ENCODE data around the gene BBX.
"Not testable (repeated sequence)": the region's sequence is repeated elsewhere in the genome, so short reads cannot be mapped to it uniquely, and the experiment has no call there.

BBX gene

DNA sequence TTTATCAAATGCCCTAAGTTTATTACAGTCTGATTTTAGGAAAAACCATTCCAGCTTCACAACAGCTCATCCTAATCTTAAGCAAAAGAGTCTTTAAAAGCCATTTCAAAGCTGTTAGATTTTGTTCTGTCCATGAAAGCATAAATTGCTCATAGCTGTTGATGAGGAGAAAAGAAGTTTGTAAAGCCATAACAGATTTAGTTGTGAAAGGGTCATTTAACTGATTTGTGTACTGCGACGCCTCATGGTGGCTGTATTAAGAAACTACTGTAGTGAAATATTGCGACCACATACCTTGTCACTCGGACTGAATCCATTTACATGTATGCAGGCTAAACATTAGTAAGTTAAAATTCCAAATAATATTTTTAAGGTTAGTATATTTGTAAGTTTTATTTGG, 20.9 kb downstream of the BBX start:
- peak in 1 of 5 experiments; percentile 18 for DNase-seq

DNA sequence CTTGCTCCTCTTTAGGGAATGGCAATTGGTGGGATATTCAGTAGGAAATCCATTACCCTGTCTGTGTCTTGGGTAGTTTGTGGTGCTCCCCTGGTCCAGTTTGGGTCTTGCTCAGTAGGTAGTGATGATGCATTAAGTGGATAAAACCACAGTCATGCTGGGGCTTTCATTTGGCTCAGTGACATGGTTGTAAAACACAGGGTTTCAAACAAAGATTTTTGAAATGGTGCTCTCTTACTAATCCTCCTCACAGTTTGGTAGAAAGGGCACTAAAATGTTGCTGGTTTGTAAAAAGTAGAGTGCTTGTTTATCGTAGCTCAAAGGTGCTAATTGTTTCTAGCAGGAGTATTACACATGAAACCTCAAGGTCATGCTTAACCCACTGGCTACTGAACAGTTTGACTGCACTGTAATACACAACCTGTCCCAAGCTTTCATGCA, 22.9 kb downstream of the BBX start:
- DNase-seq: no peak

DNA sequence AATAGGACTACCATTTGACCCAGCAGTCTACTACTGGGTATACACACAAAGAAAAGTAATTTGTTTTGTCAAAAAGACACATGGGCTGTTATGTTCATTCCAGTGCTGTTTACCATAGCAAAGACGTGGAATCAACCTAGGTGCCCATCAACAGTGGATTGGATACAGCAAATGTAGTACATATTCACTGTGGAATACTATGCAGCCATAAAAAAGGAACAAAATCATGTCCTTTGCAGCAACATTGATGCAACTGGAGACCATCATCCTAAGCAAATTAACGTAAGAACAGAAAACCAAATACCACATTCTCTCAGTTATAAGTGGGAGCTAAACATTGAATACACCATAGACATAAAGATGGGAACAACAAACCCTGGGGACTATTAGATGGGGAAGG, 25.8 kb downstream of the BBX start:
- DNase-seq: no peak

DNA sequence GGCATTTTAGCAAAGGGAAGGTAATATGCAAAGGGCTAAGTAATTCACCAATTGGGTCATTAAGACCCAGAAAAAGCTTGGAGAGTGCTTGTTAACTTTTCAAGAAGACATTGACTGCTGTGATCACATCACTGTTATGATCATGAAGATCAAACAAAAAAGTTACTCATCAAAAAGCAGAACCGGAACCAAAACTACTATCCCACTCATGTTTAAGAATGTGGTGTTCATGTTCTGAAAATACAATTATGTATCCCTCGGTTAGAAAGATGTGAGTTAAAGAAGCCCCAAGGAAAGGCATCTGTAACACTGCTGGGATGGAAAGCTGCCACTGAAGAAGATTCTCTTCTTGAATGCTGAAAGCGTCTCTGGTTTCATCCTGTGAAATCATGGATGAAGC, 32.6 kb downstream of the BBX start:
- no peak for DNase-seq

DNA sequence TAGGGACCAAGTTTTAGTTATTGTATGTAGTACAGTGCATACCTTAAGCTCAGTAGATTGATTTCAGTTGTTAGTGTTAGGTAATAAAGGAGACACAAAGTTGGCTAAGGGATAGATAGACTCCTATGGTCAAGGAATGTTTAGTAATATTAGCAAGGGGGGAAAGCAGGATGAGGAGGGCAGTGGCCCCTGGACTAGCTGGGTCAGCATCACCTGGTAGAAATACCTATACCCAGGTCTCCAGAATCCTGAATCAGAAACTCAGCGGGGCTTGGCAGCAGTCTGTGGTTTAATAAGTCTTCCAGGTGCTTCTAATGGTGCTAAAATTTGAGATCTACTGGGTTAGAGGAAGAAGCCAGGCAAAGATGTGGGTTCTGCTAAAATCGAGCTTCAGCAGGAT, 35.0 kb downstream of the BBX start:
- DNase-seq: no peak

DNA sequence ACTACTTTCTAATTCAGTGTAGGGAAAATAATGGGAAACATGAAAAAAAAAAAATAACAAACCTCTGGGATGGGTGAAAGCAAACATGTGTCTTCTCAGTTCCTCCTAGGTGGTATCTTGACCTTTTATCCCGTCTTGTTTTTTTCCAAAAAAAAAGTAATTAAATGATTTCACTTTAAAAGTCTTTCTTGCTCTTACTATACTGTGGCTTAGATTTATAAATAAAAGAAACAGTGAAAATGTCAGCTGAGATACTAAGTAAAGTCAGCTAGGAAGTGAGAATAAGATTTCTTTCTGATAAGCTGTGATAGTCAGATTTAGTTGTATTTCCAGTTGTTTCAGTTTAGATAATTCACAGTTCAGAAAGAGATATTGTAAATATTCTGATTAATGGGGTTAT, 37.4 kb downstream of the BBX start:
- DNase-seq: peak in 1 of 5 experiments; percentile 37

DNA sequence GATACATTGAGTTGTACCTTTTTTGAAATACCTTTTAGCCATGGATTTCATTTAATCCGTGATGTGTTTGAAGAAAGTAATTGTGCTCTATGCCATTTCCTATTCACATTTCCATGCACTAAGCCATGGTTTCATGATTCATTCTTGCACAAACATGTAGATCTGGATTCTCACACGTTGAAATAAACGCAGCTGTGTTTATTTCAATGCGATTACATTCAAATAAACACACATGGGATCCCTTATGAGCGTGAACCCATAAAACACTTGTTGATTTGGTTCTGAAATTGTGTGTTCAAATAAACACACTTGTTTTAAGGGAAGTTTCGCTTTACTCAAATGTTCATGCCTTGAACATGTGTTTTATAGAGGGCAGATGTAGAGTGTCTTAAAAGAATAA, 39.2 kb downstream of the BBX start:
- DNase-seq: no peak

DNA sequence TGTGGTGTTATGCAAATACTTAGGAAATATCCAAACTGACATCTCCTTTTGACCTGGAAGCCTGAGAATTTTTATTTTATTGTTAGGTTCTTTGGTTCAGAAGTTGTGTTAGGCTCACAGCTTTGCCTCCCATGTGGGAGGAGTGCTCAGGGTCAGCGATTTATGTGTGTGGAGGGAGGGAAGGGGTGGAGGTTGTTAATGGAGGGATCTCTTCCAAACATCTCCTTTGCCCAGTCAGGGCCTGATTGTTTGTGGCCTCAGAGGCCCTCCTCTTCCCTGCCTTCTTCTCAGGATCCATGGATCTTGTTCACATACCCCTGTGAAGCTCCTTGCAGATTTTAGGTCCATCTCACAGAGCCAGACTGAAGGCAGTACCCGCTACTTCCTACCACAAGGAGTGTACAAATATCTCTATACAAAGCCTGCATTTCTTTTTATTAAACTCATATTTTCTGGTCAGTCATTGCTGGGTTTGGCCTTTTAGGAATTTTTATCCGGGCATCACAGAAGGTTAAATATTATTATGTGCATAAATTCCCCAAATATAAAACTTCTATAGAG, 40.3 kb downstream of the BBX start:
- DNase-seq: no peak

DNA sequence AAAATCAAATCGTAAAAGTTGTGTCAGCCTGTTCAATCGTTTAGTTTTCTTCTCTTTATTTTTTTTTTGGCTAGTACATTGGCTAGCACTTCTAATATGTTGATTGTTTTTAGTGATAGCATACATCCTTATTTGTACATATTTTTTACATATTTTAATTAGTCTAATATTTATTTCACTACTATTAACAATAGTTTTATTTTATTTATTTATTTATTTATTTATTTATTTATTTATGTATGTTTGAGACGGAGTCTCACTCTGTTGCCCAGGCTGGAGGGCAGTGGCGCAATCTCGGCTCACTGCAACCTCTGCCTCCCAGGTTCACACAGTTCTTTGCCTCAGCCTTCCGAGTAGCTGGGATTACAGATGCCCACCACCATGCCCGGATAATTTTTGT, 42.5 kb downstream of the BBX start:
- DNase-seq: not testable (repeated sequence)

DNA sequence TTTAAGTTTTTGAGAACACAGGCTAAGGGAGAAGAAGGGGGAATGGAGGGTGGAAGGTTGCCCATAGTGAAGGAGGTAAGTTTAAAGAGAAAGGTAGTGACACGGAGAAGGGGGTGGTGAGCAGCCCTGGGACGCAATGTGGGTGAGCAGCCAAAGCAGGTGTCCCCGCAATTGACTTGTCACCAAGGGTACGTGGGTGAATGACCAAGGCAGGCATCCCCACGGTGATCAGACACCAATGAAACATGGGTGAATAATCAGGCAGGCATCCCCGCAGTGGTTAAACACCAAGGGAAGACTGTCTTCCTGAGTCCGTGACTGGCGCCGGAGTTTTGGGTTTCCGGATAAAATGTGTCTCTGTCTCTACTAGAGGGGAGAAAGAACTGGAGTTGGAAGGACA, 48.3 kb downstream of the BBX start:
- DNase-seq: not testable (repeated sequence)

DNA sequence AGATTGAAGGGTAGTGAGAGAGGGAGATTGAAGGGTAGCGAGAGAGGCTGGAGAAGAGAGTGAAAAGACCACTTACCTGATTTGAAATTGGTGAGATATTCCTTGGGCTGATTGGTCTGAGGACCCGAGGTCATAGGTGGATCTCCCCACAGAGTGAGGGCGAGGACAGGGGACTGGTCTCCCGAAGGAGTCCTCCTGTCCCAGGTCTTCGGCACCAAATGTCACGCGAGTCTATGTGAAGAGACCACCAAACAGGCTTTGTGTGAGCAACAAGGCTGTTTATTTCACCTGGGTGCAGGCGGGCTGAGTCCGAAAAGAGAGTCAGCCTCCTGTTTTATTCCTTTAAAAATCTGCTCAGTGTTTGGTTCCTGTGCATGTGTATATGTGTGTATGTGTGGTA, 48.7 kb downstream of the BBX start:
- not testable (repeated sequence) for DNase-seq

DNA sequence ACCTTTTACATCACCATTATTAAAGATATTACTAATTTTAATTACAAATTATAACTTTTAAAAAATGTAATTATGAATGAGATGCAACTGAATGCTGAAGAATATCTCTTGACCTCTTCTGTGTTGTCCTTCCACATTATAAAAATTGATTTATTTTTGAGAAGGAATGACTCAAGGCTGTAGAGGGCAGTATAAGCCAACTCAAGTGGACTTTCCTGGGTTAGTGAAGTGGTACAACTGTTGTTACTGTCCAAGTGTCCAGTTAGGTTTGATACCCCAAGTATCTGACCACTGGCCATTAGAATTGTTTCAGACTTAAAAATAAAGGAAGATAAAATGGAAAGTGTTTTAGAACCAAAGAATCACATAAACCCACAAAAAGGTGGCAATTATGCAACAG, 51.9 kb downstream of the BBX start:
- DNase-seq: peak in 1 of 5 experiments; percentile 5

DNA sequence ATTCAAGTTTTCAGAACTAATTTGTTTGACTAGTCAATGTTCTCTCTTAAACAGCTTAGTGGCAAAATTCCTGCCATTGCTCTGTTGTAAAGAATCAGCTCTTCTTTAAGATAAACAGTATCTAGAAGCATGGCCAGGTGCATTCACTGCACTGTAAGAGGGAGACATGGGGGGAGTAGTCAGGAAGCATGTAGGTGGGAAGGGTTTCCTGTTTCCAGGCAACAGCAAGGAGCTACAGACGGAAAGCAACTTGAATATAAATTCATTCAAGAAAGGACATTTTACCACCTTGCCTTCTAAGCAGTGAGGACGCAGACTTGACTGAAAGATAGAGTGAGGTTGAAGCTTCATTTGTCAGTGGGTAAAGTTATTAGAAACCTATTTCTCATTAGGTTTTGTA, 55.3 kb downstream of the BBX start:
- DNase-seq: no peak

DNA sequence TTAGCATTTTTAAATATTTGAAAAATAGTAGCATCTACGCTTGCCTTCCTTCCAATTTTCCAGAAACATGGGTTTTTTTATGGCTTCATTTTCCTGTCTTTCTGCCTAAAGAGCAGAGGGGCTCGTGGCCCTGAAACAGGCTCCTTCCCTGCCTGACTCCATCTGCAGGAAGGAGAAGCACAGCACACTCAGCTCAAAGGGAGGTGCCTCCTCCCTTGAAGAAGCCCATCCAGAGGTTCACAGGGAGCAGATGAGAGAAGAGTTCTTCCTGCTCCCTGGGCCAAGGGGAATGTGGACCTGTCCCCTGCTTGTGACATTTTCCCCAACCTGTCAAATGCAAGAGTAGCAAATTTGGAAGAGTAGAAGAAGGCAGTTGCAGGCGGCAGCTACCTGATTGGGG, 55.8 kb downstream of the BBX start:
- DNase-seq: no peak

DNA sequence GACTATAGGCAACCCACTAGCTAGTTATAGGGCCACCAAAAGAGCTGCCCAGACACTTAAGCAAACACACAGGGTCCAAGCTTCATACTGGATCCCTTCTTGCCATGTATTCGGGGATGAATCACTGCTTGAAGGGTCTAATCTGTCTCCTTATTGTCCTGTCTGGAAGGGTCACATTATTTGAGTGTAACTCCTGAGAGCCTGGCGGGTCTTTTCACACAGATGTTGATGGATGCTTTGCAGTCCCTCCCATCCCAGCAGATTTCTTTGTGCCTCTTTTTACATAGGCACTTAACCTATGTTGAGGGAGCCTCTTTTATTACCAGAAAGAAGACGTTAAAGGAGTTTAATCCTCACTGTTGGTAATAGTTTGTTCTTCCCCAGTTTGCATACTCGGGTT, 56.6 kb downstream of the BBX start:
- no peak for DNase-seq

DNA sequence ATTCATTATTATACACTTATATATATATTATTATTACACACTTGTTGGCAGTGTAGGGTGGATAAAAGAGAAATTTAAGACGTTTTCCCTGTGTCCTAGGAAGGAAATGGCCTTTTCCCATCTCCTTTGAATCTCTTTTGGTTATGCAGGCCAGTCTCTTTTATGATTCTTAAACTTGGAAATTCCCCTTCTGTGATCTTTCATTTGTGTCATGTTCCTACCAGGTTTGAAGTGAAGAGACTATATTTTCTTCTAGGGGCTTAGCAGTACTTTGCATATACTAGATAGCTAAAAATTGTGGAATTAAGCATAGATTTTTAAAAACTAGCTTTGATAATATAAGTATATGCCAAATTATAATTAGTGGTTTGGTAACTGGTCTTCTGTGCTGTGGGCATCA, 58.5 kb downstream of the BBX start:
- no peak for DNase-seq

DNA sequence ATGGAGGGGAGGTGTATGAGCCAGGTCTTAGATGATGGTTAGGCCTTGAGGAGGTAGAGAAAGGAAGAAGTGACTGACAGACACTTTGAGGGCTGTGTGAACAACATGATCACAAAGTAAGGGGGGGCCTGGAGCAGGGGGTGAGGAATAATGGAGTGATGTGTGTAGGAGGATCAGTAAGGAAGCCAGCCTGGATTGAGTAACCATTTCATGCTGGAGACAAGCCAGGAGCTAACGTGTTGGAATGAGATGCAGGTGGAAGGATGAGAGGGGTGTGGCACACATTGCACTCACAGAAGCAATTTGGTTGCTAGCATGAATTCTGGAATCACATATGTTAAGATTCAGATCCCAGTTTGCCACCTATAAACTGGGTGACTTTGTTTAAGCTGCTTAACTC, 65.5 kb downstream of the BBX start:
- no peak for DNase-seq

DNA sequence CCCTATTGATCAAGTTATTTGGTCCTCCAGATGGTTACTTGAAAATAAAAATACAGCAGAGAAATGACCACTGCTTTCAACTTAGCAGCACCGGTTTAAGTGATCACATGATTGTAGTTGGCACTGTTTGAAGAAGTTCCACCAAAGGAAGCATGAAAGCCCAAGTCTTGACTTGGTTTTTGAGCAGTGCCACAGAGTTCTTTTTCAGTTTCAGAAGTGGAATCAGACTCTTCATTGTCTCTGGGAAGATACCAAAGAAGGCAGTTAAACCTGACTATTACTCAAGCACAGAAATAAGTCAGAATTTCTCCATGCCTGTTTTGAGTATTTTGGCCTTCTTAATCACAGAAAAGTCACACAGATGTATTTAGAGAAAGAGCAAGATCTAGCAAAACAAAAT, 66.7 kb downstream of the BBX start:
- DNase-seq: peak in 1 of 5 experiments; percentile 32

DNA sequence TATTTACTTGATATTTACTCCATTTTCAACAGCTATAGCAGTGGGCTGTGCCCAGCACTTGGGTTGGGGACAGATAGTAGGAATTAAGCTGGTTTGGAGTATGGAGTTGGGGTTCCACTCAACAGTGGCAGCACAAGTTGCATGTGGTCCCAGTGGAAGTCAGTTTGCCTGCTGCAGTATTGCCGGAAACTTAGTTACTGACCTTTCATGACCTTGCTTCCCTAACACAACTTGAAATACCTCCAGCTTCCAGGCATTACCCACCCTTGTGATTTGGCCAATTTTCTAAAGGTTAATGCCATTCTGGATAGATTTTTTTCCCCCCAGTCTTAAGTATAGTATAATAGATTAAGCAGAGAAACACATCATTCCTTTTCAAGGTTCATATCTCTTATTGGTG, 68.0 kb downstream of the BBX start:
- DNase-seq: no peak

DNA sequence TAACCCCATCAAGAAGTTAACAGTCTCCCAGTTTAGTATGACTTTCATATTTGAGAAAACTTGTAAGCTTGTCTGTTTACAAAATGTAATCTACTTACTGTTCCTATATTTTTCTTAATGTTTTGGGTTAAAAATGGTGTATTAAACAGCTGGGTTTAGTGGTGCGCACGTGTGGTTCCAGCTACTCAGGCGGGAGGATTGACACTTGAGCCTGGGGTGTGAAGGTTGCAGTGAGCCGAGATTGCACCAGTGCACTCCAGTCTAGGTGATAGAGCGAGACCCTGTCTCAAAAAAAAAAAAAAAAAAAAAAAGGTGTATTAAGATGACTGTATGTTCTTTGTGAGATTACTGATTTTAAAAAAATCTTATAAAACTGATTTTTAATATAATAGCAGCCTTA, 69.3 kb downstream of the BBX start:
- DNase-seq: no peak

DNA sequence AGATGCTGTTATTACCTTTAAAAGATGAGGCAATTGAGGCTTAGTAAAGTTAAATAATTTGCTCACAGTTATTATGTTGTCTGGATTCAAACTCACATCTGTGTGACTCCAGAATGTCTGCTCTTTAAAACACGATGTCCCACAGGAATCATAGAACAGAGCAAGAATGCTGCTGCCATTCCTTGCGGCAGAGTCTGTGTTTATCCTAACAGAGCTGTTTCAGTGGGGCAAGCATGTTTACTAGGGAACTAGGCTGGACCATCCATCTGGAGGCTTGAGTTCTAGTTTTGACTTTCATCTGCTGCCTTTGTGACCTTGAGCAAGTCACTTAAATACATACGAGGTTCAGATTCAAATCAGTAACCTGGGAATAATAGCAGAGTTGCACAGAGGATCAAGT, 72.1 kb downstream of the BBX start:
- no peak for DNase-seq

DNA sequence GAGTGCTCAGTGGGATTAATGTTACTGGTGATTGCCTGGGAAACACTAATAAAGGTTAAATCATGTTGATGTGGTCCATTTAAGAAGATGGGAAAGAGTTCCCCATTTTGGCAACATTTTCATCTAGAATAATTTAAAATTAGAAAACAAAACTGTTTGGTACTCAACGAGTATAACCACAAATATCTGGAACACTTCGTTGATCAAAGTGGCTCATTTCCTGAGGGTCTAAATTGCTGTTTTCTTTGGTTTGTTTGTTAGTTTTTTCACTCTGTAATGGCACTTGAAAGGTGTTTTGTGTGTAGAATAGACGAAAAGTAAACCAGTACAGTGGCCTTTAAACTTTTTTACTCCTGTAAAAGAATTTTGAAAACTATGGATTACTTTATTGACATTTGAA, 73.9 kb downstream of the BBX start:
- no peak for DNase-seq

DNA sequence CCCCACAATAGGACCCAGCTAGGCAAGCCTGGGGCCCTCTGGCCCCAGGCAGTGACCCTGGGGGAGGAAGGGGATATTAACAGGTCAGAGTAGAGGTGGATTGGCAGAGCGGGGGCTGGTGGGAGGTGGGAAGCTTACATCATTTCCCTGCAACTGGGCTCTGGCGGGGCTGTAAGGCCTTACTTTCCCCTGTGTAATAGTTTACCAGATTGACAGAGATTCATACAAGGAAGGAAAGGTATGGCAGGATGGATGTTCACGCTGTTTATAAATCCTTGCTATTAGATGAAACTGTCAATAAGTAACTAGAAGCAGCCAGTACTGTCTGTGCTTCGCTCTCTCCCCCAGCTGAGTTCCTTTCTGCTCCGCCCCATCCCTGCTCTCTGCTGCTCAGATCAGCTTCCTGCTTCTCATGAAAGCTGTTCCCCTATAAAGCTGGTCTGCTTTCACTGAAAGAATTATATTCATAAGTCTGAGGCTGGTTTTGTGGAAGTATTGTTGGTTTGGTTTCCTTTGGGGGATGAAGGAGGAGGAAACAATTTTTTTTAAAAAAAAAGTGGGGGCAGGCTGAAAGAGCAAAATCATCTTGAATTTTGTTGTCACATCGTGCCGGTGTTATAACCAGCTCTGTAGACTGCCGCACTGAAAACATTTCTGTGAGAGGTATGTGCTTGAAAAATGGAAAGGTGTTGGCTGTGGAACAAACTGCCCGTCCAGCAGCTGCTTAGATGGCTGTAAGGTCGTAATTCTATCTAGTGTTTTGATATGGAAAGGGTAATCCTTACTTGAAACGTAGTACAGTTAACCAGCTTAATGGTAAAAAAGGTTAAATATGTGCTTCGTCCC, 76.4 kb downstream of the BBX start:
- peak in 3 of 5 experiments; percentile 16 to 68 (median 24) for DNase-seq

DNA sequence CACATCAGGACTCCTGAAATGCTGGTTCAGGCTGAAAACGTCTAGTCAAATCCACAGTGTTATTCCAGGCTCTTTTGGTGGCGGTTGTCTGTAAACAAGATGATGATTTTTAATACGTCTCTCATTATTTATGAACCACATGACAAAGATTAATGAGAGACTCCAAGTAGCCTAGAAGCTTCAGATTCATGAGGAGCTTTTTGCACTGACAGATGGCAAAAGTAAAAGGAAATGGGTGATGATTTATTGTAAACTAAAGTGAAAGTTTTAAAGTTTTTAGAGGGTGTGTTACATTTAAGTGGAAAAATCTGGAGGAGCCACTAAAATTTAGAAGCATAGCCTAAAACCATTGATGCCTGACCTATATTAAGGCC, 77.0 kb downstream of the BBX start:
- DNase-seq: peak in 1 of 5 experiments; percentile 10

DNA sequence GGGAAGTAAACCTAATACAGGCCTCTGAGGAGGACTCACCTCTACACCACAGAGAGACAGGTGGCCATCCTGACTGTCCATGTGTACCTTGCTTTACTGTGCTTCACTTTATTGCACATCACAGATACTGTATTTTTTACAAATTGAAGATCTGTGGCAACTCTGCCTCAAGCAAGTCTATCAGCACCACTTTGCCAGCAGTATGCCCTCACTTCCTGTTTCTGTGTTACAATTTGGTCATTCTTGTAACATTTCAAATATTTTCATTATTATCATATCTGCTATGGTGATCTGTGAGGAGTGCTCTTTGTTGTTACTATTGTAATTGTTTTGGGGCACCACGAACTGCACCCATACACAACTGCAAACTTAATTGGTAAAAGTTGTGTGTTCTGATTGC, 78.0 kb downstream of the BBX start:
- DNase-seq: peak in 1 of 5 experiments; percentile 22
